HTR-8/SVneo (cell line): ENCODE results near the gene RALY.

Experiments used
- DNase-seq: peaks from one replicate; pipeline ENCODE4 v3.0.0; 2011; ENCODE audit warnings: low spot score, mixed read lengths; ENCODE audit not compliant: insufficient read length
- FAIRE-seq: peaks from 2 replicates; lab custom pipeline; 2011; peaks lifted over from hg19 to GRCh38; lab: Jason Lieb, UNC

RALY gene

GRCh38 chr20:33985830-33986229 lies 7.9 kb upstream of the RALY start:
- no peak for FAIRE-seq
- DNase-seq = no peak

- no peak for FAIRE-seq
- no peak for DNase-seq
Measured at GRCh38 chr20:33986560-33987216, 7.0 kb upstream of the RALY start.

- no peak for FAIRE-seq
- DNase-seq = no peak
Measured at GRCh38 chr20:33990075-33990474, 3.6 kb upstream of the RALY start.

DNA sequence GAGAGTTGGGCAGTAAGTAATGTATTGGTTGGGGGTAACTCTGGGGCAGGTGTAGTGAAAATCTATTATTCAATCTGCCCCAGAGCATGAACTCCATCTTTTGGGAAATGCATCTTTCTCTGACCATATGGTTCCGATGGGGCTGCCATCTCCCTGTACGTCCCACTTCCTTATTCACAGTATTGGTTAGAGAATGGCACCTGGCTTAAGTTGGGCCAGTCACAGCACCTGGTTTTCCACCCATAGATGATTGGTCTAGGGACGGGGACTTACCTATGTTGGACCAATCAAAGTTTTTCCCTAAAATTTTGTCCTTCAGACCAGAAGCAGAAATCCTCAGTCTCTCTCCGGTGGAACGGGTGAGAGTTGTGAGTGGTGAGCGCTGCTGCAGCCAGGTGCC lies 2.2 kb upstream of the RALY start:
- no peak for DNase-seq
- FAIRE-seq = no peak

GRCh38 chr20:33992145-33992922 lies 1.4 kb upstream of the RALY start:
- DNase-seq (no peak), FAIRE-seq (no peak)

GRCh38 chr20:33992923-33993575 lies 662 bp upstream of the RALY start:
- peak; percentile 96 for DNase-seq
- peak; percentile 93 for FAIRE-seq

GRCh38 chr20:33994222-33994913 lies 657 bp downstream of the RALY start:
- peak; percentile 58 for DNase-seq
- no peak for FAIRE-seq

DNA sequence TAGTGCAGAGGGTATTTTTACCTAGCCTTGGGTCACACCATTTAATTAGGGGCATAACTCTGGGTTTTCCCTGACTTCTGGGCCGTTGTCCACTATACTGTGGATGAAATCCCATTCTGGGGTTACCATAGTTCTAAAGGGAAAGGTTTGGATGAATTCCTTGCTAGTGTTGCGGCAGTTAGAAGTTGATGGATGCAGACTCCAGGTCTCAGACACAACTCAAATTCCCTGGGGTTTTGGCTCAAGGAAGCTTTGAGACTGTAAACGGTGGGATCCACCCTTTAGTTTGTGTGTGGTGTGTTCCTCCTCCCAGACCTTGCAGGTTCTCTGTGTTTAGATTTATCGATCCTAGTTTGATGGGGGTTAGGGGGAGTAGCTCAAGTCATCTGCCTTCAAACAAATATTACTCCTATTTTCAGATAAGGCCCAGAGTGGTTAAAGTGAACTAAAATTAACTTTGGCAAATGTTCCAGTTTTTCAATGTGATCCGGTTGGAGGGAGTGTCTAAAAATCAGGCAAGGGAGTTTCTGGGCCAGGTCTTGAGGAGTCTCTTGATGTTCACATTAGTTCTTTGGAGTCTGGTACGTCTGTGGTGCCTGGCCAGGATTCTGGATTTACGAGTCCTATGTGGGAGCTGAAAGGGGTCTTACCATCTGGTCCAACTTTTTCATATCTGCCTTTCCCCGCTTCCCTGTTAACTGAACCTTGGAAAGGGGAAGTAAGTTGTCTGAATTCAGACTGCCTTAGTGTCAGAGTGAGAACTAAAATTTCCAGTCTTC lies 1.5 kb downstream of the RALY start:
- FAIRE-seq (no peak), DNase-seq (no peak)

DNA sequence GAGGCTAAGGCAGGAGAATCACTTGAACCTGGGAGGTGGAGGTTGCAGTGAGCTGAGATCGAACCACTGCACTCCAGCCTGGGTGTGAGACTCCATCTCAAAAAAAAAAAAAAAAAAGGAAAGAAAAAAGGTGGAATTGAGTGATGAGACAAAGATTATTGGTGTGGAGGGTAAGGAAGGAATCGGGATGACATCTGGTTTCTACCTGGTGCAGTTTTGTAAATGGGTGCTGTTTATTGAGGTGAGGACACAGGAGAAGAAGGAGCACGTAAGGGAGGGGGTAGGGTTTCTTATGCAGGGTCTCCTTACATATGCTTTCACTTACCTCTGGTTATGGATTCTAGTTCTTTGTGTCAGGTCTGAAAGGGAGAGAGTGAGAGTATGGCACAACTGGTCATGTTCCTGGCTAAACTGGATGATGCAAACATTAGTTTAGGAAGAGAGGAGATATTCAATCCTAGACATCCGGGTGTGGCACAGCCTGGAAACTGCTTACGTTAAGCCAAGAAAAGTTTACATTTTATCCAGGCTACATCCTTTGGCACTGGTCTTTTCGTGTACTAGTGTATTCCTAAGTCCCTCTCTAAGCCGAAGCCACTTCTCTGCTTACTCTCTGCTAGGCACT lies 5.4 kb downstream of the RALY start:
- FAIRE-seq = no peak
- DNase-seq = no peak

- FAIRE-seq (no peak), DNase-seq (no peak)
Measured at GRCh38 chr20:34001378-34001777, 7.7 kb downstream of the RALY start.

DNA sequence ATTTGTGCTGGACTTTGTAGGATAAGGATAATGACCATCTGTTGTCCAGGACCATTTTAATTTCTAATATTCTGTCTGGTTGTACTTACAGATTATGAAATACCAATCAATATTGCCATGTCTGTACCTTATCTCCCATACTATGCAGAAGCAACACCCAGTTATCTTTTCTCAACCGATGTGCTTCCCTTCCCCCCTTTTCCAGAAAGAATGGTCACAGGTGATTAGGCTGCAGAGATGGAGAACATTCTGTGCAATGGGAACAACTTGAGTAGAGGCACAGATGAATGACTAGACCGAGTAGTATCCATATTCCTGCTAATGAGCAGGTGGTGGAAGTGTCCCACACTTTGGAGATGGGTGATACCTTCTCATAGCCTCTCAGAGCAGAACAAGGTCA lies 10.5 kb downstream of the RALY start:
- FAIRE-seq = no peak
- no peak for DNase-seq

DNA sequence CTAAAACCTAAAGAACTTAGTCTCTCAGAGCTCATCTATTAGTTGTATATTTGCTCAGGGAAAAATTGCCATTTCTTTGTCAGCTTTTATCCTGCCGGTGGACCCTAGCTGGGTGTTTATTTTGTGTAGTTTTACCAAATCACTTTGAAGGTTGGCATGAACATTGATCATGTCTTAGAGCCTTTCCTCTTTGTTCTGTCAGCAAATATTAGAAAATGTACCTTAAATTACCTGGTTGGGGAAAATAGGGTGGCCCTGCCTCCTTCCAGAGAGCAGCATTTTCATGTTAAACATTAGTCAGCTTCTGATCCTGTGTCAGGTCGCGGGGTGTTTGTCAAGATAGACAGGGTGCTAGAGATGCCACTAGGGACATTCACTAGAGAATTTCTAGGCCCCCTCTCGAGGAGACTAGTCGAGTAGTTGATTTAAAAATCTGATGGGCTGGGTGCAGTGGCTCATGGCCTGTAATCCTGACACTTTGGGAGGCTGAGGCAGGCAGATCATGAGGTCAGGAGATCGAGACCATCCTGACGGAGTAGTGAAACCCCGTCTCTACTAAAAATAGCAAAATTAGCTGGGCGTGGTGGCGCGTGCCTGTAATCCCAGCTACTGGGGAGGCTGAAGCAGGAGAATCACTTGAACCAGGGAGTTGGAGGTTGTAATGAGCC lies 11.2 kb downstream of the RALY start:
- FAIRE-seq (no peak), DNase-seq (no peak)

- FAIRE-seq (peak; percentile 42), DNase-seq (no peak)
Measured at GRCh38 chr20:34006619-34007018, 12.9 kb downstream of the RALY start.

DNA sequence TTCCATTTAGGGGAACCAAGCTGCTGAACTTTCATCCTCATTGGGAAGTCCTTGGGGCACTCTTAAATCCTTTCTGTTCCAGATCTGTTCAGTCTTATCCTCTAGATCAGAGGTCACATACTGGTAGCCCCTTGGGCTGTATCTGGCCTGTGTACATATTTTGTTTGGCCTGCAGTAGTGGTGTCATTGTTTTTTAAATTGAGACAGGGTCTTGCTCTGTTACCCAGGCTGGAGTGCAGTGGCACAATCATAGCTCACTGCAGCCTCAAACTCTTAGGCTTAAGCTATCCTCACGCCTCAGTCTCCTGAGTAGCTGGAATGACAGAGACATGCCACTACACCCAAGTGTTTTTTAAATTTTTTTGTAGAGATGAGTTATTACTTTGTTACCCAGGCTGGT lies 14.8 kb downstream of the RALY start:
- DNase-seq = no peak
- FAIRE-seq = no peak

DNA sequence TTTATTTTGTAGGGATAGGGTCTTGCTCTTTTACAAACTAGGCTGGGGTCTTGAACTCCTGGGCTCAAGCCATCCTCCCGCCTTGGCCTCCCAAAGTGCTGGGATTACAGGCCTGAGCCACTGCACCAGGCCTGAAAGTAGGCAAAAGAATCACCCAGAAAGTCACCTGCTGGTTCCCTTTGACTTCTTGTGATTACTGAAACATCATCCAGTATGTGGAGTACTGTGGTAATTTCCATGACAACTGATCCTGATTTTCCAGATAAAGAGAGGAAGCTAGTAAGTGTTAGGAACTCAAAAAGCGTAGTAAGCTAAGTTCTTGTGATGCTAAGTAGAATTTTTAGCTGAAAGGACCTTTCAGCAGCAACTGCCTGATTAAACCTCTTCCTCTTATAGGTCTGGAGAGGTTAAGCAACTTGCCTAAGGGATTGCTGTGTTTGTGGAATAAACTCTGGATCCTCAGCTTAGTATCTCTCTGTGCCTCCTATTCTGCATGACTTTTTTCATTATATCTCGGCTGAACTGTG lies 16.8 kb downstream of the RALY start:
- DNase-seq (no peak), FAIRE-seq (no peak)

DNA sequence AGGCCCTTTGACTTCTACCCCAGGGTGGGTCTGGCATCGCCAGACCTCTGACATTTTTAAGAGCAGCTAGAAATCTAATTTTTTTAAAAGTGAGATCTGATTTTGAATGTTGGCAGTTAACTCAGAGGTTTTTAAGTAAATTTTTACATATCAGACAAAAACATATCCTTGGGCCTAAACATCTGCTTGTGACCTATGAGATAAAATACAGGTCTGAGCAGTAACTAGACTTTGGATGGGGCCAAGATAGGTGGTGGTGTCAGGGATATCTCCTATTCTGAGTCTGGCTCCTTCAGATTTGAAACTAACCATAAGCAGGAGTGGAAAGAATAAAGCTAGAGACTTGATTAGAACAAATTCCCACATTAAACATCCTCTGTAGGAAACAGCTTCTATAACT lies 17.6 kb downstream of the RALY start:
- no peak for FAIRE-seq
- DNase-seq = no peak

DNA sequence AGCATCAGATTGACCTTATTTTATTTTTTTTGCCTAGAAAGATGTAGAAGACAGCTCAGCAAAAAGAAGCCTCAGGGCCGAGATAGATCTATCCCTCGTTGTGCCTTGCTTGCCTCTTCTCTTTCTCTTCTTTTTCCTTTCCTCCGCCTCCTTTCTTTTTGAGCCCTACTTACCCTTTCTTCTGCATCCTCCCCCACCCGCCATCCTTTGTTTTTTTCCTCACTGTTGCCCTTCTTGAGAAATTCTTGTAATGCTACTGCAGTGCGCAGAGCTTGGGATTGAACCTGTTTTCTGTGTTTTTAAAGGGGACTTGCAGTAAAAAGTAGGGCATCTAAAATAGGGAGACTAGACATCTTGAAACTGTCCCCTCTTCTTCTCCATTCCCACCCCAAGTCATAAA lies 18.6 kb downstream of the RALY start:
- FAIRE-seq = no peak
- DNase-seq = no peak

GRCh38 chr20:34012735-34013134 lies 19.0 kb downstream of the RALY start:
- FAIRE-seq (no peak), DNase-seq (no peak)

DNA sequence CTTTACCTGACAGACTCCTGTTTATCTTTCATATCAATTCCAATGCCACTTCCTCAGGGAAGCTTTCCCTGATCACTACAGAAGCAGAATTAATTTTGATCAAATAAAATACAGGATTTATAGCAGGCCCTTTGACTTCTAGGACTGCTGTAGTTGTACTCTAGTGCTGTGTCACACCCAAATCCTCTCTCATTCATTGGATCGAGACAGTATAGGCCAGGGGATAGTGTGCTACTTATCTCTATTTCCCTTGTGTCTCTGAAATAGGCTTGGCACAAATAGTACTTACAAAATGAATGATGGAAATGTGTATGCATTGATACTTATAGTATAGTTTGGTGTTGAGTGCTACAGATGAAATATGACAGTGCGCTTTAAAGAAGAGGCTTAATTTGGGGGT lies 19.8 kb downstream of the RALY start:
- FAIRE-seq (no peak), DNase-seq (no peak)
